Right ventricle myocardium inferior (tissue), 1 donor: Measurements from ENCODE around the gene SLC1A7. TPM values are rescaled to one million over a fixed set of nuclear protein-coding genes. Genes with fewer than 3 reads are reported as not detected.

Source experiments
- ATAC-seq: fragments of 200-7000 bp; cut with Tn5 transposase; one replicate; pipeline ENCODE4 v1.9.1; 2020; ENCODE audit warnings: mild to moderate bottlenecking, moderate library complexity
- DNase-seq: peaks from one replicate; pipeline ENCODE4 v3.0.0; 2021; ENCODE audit errors: missing footprints
- intact Hi-C: fragments of 100-400 bp; cut with DNase I; formaldehyde crosslinking; loops from one replicate; pipeline ENCODE4 v1.11.0; 2022
- total RNA-seq: library from RNA; stranded (reverse); fragmentation: NEBNext Ultra II Directional; extraction: Animal tissue kit (Norgen Biotek cat#: 25700); gene quantifications from one replicate; pipeline ENCODE4 v1.2.1, GENCODE V29; 2021
- donor health status: DM: no; HTN: yes; CAD: no; lungs with severe emphysema.

The SLC1A7 gene
- total RNA-seq, 1 donor from 2014 or later: not detected

DNA sequence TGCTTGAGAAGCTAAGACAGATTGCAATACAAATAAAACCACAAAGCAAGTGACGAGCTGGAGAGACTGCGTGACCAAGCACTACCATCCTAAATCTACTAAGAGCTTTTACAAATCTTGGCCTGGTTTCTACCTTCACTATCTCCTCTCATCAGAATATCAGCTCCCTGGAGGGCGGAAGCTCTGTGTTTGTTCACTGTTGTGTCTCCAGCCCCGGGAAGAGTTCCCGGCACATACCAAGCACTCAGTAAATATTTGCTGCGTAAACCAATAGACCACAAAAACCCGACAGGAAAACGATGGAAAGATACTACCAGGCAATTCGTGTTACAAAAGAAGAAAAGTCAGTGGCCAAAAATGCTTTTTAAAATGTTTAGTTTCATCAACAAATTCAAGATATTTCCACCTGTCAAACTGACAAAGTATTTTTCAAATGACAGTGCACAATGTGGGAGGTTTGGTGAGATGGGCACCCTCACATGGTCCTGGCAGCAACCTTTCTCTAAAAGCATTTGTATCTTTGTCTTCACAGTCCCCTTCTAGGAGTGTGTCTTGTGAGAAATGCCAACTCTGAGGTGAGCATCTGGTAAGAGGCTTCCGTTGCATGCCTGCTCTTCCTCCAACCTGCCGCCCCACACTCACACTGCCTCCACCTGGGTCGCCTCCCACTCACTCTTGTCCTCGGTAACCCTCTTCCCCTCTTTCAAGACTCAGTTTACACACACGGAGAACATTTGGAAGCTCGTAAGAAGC, 34.7 kb downstream of the SLC1A7 start:
- intact Hi-C loops: no loop called here
- no peak for DNase-seq
- ATAC-seq: no peak

DNA sequence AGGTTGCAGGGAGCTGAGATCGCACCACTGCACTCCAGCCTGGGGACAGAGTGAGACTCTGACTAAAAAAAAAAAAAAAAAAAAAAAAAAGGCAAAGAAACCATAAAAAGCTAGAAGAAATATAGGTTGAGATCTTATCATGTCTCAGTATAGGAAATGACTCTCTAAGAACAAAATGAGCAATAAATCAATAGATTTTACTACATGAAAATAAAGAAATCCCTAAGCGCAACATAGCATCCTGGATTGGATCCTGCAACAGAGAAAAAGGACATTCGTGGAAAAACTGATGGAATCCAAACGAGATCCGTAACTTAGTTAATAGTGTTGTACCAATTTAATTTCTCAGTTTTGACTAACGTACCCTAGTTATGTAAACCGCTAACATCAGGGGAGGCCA, 35.3 kb downstream of the SLC1A7 start:
- DNase-seq: no peak
- intact Hi-C loops: no loop called here
- ATAC-seq: no peak

DNA sequence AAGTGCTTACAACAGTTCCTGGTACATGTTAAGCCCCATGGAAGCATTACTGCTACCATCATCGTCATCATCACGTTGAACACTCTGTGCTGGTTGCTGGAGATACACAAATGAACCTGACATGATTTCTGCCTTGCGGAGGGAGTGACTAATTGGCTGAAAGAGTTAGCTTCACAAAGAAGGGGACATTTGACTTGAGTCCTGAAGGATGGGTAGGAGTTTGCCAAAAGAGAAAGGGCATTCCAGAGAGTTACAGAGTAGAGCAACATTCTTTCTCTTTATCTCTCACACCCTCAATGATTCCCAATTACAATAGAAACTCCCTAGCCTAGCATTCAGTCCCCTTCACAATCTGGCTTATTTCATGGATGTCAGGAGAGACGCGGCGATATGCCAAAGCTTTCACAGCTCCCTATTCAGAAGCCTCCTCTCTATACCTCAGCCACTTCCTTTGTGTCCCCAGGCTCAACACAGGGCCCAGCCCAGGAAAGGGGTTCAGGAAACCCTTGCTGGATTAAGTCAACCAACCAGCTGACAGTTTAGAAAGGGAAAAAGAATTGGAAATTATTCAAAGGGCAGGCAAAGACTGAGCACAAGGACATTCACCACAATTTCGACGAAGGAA, 38.0 kb downstream of the SLC1A7 start:
- intact Hi-C loops: no loop called here
- no peak for DNase-seq
- no peak for ATAC-seq

GRCh38 chr1:53094533-53094919, 47.9 kb downstream of the SLC1A7 start:
- ATAC-seq (no peak), DNase-seq (no peak)
- intact Hi-C loops: no loop called here

DNA sequence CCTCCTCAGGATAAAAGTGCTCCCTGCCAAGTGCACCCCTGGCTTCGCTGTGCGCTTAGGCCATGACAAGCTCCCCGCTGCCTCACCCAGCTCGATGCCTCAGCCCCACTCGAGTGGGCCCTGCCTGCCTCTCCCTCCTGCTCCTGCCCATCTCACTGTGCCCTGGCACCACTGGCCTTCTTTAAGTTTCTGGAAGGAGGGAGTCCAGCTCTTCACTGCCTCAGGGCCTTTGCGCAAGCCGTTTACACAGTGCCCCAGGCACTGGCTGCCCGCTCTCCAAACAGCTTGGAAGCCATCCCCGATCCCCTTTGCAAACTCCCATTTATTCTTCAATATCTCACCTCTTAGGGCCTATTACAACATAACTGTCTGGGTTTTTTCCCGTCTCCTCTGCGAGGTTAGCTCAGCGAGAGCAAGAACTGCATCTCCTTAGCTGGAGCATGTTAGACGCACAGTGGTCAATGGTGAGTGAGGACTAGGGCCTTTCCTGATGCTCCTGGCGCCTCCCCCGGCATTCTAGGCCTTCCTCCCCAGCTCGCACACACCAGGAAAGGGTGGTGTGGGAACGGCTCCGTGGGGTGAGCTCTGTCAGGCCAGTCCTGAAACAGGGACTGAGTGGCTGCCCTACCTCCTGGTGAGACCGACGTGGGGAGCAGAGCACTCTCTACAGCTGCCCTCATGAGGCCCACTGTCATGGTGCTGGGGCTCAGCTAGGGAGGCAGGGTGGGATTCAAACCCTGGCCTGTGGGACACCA, 48.5 kb downstream of the SLC1A7 start:
- no peak for ATAC-seq
- peak; percentile 42 for DNase-seq
- intact Hi-C loops: no loop called here

DNA sequence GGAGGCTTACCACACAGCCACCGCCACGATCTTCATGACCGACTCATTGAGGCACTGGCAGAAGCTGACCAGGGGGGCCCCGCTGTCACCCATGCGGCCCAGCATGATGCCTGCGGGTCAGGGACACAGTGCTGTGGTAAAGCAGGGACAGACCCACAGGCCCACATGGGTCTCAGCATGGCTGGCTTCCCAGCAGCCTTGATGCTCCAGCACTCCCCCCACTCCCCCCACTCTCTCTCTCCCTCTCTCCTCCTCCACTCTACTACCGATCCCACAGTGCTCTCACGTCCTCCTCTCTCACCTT, 49.0 kb downstream of the SLC1A7 start:
- DNase-seq (no peak), ATAC-seq (no peak)
- intact Hi-C loops: no loop called here

DNA sequence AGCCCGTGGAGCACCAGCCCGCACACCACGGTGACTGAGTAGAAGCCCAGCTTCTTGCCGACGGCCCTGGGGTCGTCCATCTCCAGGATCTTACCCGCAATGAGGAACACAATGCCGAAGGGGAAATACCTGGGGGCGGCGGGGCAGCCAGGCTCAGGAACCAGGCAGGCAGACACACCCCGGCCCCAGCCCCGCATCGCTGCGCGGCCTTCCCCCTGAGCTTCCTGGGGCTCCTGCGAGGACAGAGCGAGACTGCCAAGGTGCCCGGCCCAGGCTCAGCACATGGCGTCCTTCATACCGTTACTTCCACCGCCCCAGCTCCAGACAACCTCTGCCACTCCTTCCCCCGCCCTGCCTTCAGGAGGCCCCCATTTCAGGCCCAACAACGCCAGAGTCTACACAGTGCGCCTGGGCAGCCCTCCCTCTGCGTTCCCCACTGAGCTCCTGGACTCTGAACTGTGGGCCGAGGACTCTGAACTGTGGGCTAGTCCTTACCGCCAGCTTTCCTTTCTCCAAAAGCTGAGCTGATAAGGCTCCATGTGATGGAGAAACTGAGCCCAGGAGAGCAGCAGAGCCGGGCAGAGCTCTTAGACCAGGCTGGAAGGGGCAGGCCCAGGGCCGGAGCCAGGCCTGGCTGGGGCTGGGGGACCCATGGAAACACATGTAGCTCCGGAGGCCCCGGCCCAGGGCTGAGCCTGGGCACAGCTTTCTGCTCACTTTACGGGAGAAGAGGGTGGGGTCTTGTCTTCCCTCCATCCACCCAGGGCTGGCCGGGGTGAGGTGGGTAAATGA, 49.6 kb downstream of the SLC1A7 start:
- intact Hi-C loops: no loop called here
- no peak for ATAC-seq
- peak; percentile 64 for DNase-seq

GRCh38 chr1:53091841-53092645, 50.4 kb downstream of the SLC1A7 start:
- ATAC-seq: peak; percentile 68
- peak; percentile 78 for DNase-seq
- intact Hi-C loops: no loop called here

DNA sequence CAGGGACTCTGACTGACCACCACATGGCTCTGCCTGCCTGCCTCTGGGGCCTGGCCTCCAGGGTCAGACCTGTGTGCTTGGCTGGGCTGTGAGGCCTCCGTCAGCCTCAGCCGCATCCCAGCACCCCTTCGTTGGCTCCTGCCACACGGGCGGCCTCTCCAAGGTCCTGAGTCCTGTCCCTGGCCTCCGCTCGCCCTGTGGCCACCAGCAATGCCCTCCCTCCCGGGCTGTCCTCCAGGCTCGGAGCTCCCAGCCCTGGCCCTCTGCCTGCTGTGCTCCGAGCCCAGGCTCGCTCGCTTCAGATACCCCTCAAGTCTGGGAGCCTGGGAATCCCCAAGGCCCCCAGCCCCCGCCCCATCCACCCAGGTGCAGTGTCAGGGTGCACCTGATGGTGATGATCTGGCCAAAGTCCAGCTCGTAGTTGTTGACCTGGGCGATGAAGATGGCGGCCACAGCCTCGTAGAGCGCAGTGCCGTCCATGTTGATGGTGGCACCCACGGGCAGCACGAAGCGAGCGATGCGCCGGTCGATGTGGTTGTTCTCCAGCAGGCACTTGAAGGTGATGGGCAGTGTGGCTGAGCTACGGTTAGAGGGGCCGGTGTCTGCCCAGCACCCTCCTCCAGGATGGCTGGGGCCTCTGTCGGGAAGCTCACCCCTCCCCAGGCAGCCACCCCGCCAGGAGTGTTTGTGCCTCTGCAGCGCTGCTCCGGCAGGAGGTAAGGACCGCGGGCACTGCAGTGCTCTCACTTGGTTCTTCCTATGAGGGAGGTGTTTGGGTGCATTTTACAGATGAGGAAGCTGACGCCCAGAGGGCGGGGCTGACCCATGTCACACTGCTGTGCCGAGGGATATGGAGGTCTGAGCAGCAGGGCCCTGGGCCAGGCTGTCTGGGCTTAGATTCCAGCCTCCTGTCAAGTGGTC, 52.0 kb downstream of the SLC1A7 start:
- ATAC-seq: peak; percentile 49

GRCh38 chr1:53089478-53090226, 52.8 kb downstream of the SLC1A7 start:
- DNase-seq: peak; percentile 67
- ATAC-seq: no peak
- intact Hi-C loops: no loop called here

More for the DNA sequence above, 52.0 kb downstream of the SLC1A7 start:
- intact Hi-C loops: no loop called here
- peak; percentile 82 for DNase-seq

- ATAC-seq (no peak), DNase-seq (peak; percentile 60)
- intact Hi-C loops: no loop called here
Measured at GRCh38 chr1:53088616-53089300, 53.7 kb downstream of the SLC1A7 start.

GRCh38 chr1:53087332-53088285, 54.8 kb downstream of the SLC1A7 start:
- DNase-seq (peak; percentile 55), ATAC-seq (no peak)
- intact Hi-C loops: no loop called here

- no peak for ATAC-seq
- peak; percentile 59 for DNase-seq
- intact Hi-C loops: no loop called here
Measured at GRCh38 chr1:53086491-53087070, 55.9 kb downstream of the SLC1A7 start.

DNA sequence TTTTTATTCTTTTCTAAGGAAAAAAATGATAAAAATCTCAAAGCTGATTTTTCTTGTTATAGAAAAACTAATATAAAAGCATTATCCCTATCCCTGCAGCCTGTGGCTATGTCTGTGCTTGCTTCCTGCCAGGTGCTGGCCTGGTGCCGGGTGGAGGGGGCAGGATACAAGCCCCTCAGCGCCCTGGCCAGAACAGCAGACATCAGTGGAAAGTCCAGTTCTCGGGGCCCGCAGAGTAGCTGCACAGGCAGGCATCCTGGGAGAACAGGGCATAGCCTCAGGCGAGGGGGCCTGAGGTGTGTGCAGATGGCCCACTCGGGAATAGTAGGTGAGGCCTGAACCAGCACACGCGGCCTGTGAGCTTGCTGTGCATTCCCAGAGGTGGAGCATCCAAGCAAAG, 57.0 kb downstream of the SLC1A7 start:
- peak; percentile 60 for DNase-seq
- intact Hi-C loops: no loop called here
- ATAC-seq: no peak

DNA sequence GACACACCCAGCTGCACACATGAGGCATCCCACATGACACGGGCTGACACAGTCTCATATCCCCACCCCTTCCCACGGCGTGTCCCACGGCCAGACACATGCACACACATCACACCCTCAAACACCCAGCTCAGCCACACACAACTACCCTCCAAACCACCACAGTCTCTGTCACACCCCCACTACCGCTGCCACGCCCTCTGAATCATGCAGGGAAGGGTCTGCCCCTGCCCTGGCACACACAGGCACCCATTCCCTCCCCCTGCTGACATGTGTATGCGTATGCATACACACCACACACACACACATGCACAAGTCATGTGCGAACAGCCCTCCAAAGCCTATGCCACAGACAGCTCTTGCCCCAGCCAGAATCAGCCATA, 57.9 kb downstream of the SLC1A7 start:
- intact Hi-C loops: no loop called here
- peak; percentile 30 for DNase-seq

More for the DNA sequence above, 57.9 kb downstream of the SLC1A7 start:
- no peak for ATAC-seq
